ENCODE measurements around the gene SYT2.
"Not testable (repeated sequence)": the region's sequence is repeated elsewhere in the genome, so short reads cannot be mapped to it uniquely, and the experiment has no call there.

The SYT2 gene

GRCh38 chr1:202588503-202589189 is 121.6 kb downstream of the SYT2 start:
- DNase-seq: no peak

GRCh38 chr1:202587859-202588485 is 122.3 kb downstream of the SYT2 start:
- DNase-seq: no peak

GRCh38 chr1:202586871-202587270 is 123.4 kb downstream of the SYT2 start:
- no peak for DNase-seq

- DNase-seq: no peak
Measured at GRCh38 chr1:202586018-202586821, 124.0 kb downstream of the SYT2 start.

- DNase-seq: no peak
Measured at GRCh38 chr1:202585590-202585933, 124.7 kb downstream of the SYT2 start.

GRCh38 chr1:202584707-202585589 is 125.3 kb downstream of the SYT2 start:
- no peak for DNase-seq

- not testable (repeated sequence) for DNase-seq
Measured at GRCh38 chr1:202582350-202582749, 127.9 kb downstream of the SYT2 start.

GRCh38 chr1:202580619-202581018 is 129.6 kb downstream of the SYT2 start:
- peak; percentile 26 for DNase-seq

- DNase-seq: peak; percentile 41
Measured at GRCh38 chr1:202579806-202580205, 130.4 kb downstream of the SYT2 start.

- peak; percentile 48 for DNase-seq
Measured at GRCh38 chr1:202578565-202578964, 131.7 kb downstream of the SYT2 start.

GRCh38 chr1:202578001-202578504 is 132.2 kb downstream of the SYT2 start:
- DNase-seq: peak; percentile 56

- DNase-seq: no peak
Measured at GRCh38 chr1:202577381-202577780, 132.9 kb downstream of the SYT2 start.

- DNase-seq: no peak
Measured at GRCh38 chr1:202576816-202577215, 133.4 kb downstream of the SYT2 start.

- DNase-seq: no peak
Measured at GRCh38 chr1:202575918-202576653, 134.2 kb downstream of the SYT2 start.

GRCh38 chr1:202572867-202573266 is 137.4 kb downstream of the SYT2 start:
- no peak for DNase-seq

GRCh38 chr1:202571719-202572339 is 138.4 kb downstream of the SYT2 start:
- no peak for DNase-seq

- no peak for DNase-seq
Measured at GRCh38 chr1:202569393-202570322, 140.6 kb downstream of the SYT2 start.

GRCh38 chr1:202568826-202569225 is 141.4 kb downstream of the SYT2 start:
- DNase-seq: no peak

GRCh38 chr1:202568410-202568809 is 141.8 kb downstream of the SYT2 start:
- DNase-seq: no peak

GRCh38 chr1:202567738-202568137 is 142.5 kb downstream of the SYT2 start:
- no peak for DNase-seq
